PC-9 (cell line): ENCODE data around the gene INSR.

ENCODE experiments used
- EZH2 ChIP-seq: fragments of 200-600 bp; sonication (generic); IDR thresholded peaks from 2 replicates; pipeline ENCODE4 v1.8.0; 2017; ENCODE audit warnings: antibody characterized with exemption, low read depth
- TF ChIP-seq, protein P1 (sequence below): fragments of 200-600 bp; sonication (generic); conservative IDR thresholded peaks from 2 replicates; pipeline ENCODE4 v1.6.1; 2017; ENCODE audit warnings: mixed run types, antibody characterized with exemption, mild to moderate bottlenecking, moderate library complexity

DNA sequence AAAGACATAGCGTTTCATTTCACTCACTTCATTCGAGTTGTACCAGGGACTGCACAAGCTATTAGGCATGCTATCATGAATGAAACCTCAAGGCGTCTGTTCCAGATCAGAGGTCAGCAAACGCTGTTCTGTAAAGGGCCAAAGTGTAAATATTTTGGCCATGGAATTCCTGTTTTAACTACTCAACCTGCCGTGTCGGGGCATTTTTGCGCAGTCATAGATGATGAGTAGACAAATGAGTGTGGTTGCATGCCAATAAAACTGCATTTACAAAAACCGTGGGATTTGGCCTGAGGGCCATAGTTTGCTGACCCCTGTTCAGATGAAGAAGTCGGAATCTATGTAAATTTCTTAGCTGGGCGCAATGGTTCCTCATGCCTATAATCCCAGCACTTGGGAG is 6.5 kb downstream of the INSR start:
- TF ChIP-seq, protein P1, sequence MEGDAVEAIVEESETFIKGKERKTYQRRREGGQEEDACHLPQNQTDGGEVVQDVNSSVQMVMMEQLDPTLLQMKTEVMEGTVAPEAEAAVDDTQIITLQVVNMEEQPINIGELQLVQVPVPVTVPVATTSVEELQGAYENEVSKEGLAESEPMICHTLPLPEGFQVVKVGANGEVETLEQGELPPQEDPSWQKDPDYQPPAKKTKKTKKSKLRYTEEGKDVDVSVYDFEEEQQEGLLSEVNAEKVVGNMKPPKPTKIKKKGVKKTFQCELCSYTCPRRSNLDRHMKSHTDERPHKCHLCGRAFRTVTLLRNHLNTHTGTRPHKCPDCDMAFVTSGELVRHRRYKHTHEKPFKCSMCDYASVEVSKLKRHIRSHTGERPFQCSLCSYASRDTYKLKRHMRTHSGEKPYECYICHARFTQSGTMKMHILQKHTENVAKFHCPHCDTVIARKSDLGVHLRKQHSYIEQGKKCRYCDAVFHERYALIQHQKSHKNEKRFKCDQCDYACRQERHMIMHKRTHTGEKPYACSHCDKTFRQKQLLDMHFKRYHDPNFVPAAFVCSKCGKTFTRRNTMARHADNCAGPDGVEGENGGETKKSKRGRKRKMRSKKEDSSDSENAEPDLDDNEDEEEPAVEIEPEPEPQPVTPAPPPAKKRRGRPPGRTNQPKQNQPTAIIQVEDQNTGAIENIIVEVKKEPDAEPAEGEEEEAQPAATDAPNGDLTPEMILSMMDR: no peak
- no peak for TF ChIP-seq EZH2
